Measurements from ENCODE around the gene APOD. TPM values are rescaled to one million over a fixed set of nuclear protein-coding genes. Genes with fewer than 3 reads are reported as not detected.
"Not testable (repeated sequence)": the region's sequence is repeated elsewhere in the genome, so short reads cannot be mapped to it uniquely, and the experiment has no call there.

The APOD gene
- total RNA-seq, 2 donors from 2014 or later: 343 to 463 TPM

DNA sequence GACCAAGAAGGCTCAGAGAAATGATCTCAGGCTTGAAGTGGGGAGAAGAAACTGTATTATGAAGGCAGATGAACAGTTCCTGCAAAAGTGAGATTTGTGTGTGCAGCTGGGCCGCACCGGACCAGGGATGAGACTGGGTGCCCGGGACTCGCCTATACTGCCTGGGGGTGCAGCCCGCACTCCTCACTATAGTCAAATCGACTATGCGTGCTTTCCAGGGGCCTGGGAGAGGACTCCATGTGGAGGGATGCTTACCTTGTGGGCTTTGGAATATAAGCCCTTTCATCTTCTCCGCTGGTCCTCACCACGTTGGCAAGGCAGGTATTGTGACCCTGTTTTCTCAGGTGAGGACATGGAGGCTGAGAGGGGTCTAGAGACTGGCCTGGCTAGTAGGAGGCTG, 32.9 kb upstream of the APOD start:
- WGBS, 2 donors: 79 to 90% methylated on average over 9 of the region's 9 CpGs

DNA sequence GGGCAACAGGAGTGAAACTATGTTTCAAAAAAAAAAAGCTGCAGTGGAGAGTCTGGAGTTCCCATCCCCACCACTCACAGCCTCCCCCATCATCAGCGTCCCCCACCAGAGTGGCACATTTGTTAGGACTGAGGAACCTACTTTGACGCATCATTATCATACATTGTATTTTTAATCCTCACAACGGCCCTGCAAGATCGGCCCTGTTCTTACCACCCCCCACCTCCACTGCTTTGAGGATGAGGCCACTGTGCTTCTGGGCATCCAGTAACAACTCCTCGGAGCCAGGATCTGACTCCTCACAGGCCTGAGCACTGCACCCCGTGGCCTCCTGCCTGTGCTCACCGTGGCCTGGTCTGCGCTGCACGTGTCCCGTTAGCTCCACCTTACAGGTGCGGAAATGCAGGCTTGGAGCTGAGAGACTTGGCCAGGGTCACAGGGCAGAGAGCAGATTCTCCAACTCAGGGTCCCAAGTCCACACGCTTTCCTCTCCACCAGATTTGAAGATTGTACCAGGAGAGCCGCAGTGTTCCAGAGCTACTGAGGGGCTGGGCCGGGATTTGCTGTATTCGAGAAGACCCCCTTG, 32.3 kb upstream of the APOD start:
- H3K4me1 ChIP-seq; DNase-seq; H3K27me3 ChIP-seq; H3K4me3 ChIP-seq; H3K36me3 ChIP-seq (replicated peaks in 1 of 2; ENCODE audit: insufficient read depth in 1 of 2, low read depth in 2 of 2); ATAC-seq; intact Hi-C loops (cut with DNase I); H3K27ac ChIP-seq; H3K9me3 ChIP-seq: not testable (repeated sequence)
- 70 to 81% methylated on average over 5 to 6 of the region's 15 CpGs for WGBS, 2 donors

More for the DNA sequence above, 32.9 kb upstream of the APOD start:
- Histone ChIP-seq H3K9me3 (no peaks in the 10 kb centered on the region), H3K36me3 (replicated peaks in 1 of 2; ENCODE audit: insufficient read depth in 1 of 2, low read depth in 2 of 2) (no peaks in the 10 kb centered on the region), H3K4me3 (no peak overlapping the region), H3K27me3 (no peaks in the 10 kb centered on the region), H3K4me1 (no peaks in the 10 kb centered on the region), H3K27ac (no peak overlapping the region)
- no peak for DNase-seq
- intact Hi-C loops (cut with DNase I): no loop called here
- no peak for ATAC-seq
- no peak for TF ChIP-seq POLR2A (IDR thresholded peaks at IDR 0.05)
- TF ChIP-seq, protein P1, sequence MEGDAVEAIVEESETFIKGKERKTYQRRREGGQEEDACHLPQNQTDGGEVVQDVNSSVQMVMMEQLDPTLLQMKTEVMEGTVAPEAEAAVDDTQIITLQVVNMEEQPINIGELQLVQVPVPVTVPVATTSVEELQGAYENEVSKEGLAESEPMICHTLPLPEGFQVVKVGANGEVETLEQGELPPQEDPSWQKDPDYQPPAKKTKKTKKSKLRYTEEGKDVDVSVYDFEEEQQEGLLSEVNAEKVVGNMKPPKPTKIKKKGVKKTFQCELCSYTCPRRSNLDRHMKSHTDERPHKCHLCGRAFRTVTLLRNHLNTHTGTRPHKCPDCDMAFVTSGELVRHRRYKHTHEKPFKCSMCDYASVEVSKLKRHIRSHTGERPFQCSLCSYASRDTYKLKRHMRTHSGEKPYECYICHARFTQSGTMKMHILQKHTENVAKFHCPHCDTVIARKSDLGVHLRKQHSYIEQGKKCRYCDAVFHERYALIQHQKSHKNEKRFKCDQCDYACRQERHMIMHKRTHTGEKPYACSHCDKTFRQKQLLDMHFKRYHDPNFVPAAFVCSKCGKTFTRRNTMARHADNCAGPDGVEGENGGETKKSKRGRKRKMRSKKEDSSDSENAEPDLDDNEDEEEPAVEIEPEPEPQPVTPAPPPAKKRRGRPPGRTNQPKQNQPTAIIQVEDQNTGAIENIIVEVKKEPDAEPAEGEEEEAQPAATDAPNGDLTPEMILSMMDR (IDR thresholded peaks at IDR 0.05): no peak

DNA sequence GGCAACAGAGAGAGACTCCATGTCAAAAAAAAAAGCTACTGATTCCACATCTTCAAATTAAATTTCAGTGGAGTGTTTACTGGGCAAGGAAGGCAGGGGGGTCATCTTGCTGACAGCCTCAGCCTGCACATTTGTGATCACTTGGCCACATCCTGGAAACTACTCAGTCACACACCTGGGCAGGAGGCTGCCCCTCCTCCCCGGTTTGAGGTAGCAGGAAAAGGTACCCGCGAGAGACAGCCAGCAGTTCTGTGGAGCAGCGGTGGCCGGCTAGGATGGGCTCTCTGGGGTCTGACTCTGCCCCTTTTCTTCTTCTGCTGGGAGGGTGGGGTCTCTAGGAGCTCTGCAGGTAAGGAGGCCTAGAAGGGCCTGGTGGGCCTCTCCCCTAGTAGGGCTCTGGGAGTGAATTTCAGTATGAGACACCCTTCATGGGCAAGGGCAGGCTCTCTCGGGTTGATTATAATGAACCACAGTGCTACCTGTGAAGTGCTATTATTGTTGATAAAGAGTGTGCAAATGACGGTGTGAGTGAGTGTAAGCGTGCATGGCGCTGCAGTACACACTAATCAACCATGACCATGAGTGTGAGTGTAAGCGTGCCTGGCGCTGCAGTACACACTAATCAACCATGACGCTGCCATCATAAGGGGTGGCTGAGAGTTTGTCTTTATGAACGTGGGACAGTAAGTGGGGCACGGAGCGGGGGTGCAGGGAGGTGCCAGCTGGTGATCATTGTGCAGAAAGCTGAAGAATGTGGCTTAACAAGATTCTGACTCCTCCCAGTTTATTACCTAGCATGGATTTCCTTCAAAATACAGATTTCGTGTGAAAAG, 31.1 kb upstream of the APOD start:
- peak in 1 of 3 donors; percentile 19 for TF ChIP-seq POLR2A (IDR thresholded peaks at IDR 0.05)
- H3K36me3 ChIP-seq (replicated peaks in 1 of 2; ENCODE audit: insufficient read depth in 1 of 2, low read depth in 2 of 2); H3K27me3 ChIP-seq; intact Hi-C loops (cut with DNase I); H3K4me1 ChIP-seq; H3K9me3 ChIP-seq; H3K4me3 ChIP-seq: not testable (repeated sequence)
- DNase-seq (peak in 2 of 4 donors; percentile 27 to 39), ATAC-seq (peak; percentile 83)
- peak overlapping the region in 3 of 4 donors; percentile 42 to 66 (median 47) for H3K27ac ChIP-seq
- WGBS, 2 donors: 49 to 55% methylated on average over 10 to 15 of the region's 16 CpGs

DNA sequence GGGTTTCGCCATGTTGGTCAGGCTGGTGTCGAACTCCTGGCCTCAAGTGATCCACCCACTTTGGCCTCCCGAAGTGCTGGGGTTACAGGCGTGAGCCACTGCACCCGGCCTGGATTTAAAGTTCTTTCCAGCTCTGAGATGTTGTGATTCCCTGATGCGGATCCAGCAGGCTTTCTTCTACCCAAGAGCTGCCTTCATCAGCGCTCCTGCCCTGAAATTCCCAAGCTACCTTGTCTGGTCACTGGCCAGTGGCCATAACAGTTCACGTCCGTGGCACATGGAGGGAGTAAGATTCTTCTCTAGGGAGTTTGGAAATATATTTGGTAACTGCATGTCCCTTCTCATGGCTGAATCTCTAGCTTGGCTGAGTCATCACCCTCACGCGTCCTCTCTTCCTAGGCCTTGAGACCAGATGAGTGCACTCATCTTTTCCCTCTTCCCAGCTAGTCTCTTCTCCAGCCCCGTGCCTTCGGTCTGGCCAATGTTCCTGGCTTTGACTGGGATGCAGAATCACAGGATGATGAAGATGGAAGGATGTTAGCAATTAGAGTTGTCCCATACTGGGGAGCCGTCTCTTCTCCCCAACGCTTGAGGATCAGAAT, 29.8 kb upstream of the APOD start:
- Histone ChIP-seq H3K27ac (peak overlapping the region in 2 of 4 donors; percentile 42 to 66), H3K9me3 (no peaks in the 10 kb centered on the region)
- no peak for ATAC-seq

DNA sequence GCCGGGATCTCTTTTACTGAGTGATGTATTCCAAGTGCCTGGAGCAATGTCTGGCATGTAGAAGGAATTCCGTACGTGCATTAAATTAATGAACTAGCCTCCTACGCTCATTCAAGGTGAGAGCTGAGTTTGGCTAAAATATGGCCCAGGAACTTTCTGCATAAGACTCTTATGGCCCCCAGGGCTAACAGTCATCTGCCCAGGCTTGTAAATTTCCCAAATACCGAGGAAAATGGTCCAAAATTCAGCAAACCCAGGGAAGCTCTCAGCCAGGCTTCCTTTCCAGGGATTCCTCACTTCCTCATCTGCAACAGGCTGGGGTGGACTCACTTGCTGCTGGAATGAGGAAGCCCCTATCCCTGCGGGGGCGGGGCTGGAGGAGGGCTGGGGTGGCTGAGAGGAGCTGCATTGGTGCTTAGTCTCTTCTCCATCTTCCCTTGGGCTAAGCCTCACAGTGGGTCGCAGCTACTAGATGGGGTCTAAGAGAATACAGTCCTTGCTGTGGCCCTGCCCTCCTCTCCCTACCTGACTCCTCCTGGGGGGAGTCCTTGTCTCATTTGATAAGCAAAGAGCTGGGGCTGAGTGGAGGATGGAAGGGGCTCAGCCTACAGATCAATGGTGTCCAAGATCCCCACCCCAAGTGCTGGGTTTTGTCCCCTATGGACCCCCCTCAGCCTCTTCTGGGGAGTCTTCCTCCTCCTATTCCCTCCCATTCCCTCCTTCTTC, 28.5 kb upstream of the APOD start:
- H3K27ac ChIP-seq: peak overlapping the region in 3 of 4 donors; percentile 28 to 68 (median 60)
- peak; percentile 47 for ATAC-seq

More for the DNA sequence above, 29.8 kb upstream of the APOD start:
- Histone ChIP-seq H3K27me3 (no peaks in the 10 kb centered on the region), H3K36me3 (replicated peaks in 1 of 2; ENCODE audit: insufficient read depth in 1 of 2, low read depth in 2 of 2) (no peaks in the 10 kb centered on the region), H3K4me1 (no peaks in the 10 kb centered on the region), H3K4me3 (no peak overlapping the region)
- 73 to 74% methylated on average over 14 to 15 of the region's 15 CpGs for WGBS, 2 donors
- intact Hi-C loops (cut with DNase I): no loop called here
- DNase-seq: no peak
- TF ChIP-seq, protein P1 (IDR thresholded peaks at IDR 0.05): no peak
- no peak for TF ChIP-seq POLR2A (IDR thresholded peaks at IDR 0.05)

More for the DNA sequence above, 28.5 kb upstream of the APOD start:
- no peak overlapping the region for H3K4me3 ChIP-seq
- H3K9me3 ChIP-seq: no peaks in the 10 kb centered on the region
- H3K36me3 ChIP-seq (replicated peaks in 1 of 2; ENCODE audit: insufficient read depth in 1 of 2, low read depth in 2 of 2): no peaks in the 10 kb centered on the region
- H3K27me3 ChIP-seq: no peaks in the 10 kb centered on the region
- DNase-seq: peak in 3 of 4 donors; percentile 39 to 62 (median 40)
- 36 to 56% methylated on average over 8 of the region's 8 CpGs for WGBS, 2 donors
- no peaks in the 10 kb centered on the region for H3K4me1 ChIP-seq
- intact Hi-C loops (cut with DNase I): no loop called here
- TF ChIP-seq, protein P1 (IDR thresholded peaks at IDR 0.05): no peak
- TF ChIP-seq POLR2A (IDR thresholded peaks at IDR 0.05): peak in 1 of 3 donors; percentile 16
